Left kidney (tissue), 2 donors: ENCODE results near the gene FAM76B. TPM values are rescaled to one million over a fixed set of nuclear protein-coding genes. Genes with fewer than 3 reads are reported as not detected.

Experiments used
- DNase-seq: peaks from one replicate; pipeline ENCODE4 v3.0.0-alpha.2; 2013
- polyA plus RNA-seq: library from polyadenylated mRNA; unstranded; fragments of 120-200 nt; gene quantifications from one replicate; pipeline ENCODE4 v1.2.1, GENCODE V29; 2013; ENCODE audit not compliant: insufficient read length

The FAM76B gene
- polyA plus RNA-seq, 1 donor, result 72.9 TPM

DNA sequence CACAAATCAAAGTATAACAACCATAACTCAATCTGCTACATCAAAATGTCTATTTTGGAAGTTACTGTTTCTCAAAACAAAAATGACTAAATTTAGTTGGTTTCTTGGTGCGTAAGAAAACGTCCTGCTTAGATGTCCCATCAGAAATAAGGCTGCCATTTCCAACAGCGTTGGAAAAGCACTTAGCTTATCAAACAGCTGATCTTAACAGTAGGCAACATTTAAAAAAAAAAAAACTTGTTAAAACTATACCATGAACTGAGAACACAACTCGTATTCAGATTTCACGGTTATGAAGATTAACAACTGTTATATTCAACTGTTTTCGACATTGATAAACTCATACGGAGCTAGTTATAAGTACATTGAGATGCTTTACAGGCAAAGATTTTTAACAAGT is 3.1 kb upstream of the FAM76B start:
- DNase-seq, result no peak

DNA sequence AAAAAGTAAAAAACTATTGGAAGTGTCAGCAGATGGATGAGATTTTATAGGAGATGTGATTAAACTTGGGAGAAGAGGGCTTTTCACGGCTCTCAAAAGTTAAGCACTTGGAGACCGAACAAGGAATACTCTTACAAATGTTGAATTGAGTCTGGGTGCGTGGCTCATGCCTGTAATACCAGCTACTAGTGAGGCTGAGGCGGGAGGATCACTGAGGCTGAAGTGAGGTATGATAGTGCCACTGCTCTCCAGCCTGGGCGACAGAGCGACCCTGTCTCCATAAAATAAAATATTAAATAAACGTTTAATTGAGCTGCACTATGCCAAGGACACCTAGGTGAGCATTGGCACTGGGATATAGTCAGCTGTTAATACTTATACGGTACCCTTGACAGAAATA is 2.6 kb upstream of the FAM76B start:
- DNase-seq, result no peak

GRCh38 chr11:95791709-95792033 is 2.1 kb upstream of the FAM76B start:
- DNase-seq, result no peak

GRCh38 chr11:95790933-95791708 is 1.5 kb upstream of the FAM76B start:
- peak; percentile 71 for DNase-seq

DNA sequence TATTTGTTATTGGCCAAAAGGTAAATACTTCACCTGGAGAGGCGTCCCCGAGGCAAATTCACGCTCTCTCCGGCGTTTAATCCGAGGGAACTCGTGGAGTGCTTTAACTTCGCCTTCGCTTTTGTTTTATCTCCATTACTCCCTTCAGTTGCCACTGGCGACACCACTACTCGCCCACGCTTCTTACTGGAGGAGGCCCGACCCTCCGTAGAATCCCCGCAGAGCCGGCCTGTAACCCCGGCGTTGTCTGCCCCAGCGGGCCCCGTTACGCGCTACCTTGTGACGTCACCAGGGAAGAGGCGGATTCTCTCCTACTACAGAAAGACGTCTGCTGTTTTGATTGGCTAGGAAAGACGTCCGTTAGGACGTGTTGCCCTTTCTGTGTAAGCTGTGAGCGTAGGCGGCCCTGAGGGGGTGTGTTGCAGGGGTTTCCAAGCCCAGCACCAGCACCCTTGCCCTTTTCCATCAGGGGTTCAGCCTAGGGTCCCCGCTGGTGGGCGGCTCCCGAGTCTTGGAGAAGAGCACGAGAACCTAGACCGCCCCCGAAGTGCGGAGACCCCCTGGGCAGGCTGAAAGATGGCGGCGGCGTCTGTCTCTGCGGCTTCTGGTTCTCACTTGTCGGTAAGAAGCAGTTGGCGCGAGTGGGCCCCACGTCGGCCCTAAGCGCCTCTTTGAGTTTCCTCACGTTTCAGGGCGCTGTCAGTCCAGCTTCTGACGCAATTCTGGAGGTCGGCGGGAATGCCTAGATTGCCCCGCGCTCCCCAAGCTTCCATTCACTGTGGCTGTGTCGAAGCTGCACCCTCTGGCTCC is 746 bp upstream of the FAM76B start, which contains the start of gene CEP57:
Gene CEP57 (plus strand): TSS at position 376 of the 810 bp plus-strand sequence. CDS start 201 bp downstream, at position 577.
- DNase-seq, result peak; percentile 99

GRCh38 chr11:95788921-95789505 is 569 bp downstream of the FAM76B start:
- DNase-seq, result peak; percentile 46

GRCh38 chr11:95780544-95780943 is 9.0 kb downstream of the FAM76B start:
- no peak for DNase-seq

GRCh38 chr11:95778699-95779098 is 10.9 kb downstream of the FAM76B start:
- DNase-seq, result no peak

- no peak for DNase-seq
Measured at GRCh38 chr11:95776859-95777258, 12.7 kb downstream of the FAM76B start.

- no peak for DNase-seq
Measured at GRCh38 chr11:95768521-95768920, 21.1 kb downstream of the FAM76B start.

GRCh38 chr11:95767498-95767897 is 22.1 kb downstream of the FAM76B start:
- no peak for DNase-seq

DNA sequence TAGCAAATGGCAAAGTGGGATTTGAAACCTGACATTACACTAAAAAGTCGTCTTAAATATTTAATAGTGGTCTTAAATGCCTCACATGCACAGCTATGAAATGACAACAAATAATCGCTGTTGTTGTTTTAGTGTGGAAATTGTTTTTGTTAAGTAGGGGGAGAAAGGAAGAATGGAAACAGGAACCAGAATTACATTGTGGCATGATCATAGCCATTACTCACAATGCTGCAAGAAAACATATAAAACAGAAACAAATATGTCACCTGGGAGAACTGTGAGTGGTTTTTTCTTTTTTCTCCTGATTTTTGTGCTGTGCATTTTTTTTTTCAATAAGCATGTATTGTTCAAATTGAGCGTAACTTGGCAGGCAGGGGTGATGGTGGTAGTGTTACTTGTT is 22.9 kb downstream of the FAM76B start:
- DNase-seq, result no peak

DNA sequence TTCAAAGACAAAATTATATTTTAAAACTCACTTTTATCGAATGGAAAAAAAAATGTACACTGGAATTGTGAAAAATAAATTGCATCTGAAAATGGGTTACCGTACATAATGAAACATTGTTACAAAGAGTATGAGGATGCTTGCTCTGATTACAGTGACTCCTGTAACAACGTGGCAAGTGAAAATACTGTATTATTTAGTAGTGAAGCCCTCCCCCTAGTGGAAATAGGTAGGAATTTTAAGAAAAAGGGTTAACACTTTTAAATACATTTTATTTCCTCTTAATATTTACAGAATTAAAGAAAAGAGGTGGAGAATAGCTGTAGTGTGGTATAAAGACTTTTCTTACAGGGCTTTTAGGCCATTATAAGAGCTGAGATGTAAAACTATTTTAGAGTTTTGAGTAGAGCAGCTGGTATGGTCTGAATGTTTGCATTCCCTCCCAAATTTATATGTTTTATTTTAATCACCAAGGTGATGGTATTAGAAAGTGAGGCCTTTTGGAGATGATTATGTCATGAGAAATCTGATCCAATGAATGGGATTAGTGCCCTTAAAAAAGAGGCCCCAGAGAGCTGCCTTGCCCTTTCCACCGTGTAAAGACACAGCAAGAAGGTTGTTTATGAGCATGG is 25.2 kb downstream of the FAM76B start:
- peak; percentile 60 for DNase-seq

- DNase-seq, result no peak
Measured at GRCh38 chr11:95762534-95762933, 27.0 kb downstream of the FAM76B start.

DNA sequence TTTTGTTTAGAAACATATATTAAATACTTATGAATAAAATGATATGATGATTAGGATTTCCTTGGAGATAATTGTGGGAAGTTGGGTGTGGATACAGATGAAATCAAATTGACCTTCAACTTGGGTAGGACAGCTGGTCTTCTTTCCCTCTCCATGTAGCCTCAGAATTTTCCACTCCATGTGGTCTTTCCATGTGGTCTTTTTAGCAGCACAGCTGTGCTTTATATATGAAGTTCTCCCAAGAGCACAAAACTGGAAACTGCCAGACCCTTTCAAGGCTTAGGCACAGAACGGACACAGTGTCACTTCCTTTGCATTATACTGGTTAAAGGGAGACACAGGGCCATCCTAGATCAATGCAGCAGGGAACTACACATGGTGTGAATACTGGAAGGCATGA is 28.6 kb downstream of the FAM76B start:
- DNase-seq, result no peak

- no peak for DNase-seq
Measured at GRCh38 chr11:95751515-95751914, 38.1 kb downstream of the FAM76B start.

DNA sequence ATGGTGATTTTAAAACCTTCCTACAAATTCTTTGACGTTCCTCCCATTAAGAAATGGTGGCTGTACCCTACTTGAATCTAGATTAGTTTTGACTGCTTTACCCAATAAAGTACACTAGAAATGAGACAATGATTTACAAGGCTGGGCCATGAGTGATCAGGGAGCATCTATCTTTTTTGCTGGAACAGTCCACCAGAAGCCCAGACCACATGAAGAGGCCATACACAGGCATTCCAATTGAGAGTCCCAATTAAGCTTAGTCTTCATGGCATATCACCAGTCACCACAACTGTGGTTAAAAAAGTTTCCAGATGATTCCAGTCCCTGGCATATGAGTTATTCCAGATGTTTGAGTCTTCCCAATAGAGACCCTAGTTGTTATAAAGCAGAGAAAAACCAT is 39.5 kb downstream of the FAM76B start:
- DNase-seq, result no peak

GRCh38 chr11:95739108-95739938 is 50.3 kb downstream of the FAM76B start:
- no peak for DNase-seq

DNA sequence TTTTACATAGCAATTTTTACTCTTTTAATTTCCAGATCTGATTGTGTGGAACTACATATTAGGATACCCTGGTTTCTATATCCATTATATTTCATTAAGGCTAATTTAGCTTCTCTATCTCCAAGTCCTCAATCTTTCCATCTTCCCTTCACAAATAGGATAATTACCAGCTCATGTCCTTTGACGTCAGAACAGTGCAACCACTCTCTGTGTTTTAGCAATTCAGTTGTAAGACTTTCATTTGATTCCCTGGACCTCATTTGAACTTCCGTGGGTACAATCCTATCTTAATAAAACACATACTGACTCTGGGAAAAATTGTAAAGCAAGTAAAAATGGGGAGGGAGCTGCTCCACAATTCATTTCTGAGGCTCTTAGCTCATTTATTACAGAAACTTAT is 52.8 kb downstream of the FAM76B start:
- DNase-seq, result no peak

DNA sequence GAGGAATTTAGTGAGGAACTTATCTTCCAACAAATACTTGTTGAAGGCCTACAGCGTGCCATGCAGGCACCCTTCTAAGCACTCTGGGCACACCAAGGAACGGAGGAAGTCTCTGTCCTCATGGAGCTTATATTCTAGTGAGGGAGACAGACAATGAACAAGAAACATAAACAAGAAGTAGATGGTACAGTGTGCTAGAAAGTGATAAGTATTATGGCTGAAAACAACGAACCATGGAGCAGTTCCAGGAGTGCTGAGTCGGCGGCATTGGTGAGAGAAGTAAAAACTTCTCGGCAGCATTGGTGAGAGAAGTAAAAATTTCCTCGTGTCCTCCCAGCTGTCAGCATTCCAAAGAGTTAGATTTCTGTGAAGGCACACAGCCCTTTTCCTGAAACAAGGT is 53.2 kb downstream of the FAM76B start:
- DNase-seq, result no peak

GRCh38 chr11:95734009-95734572 is 55.5 kb downstream of the FAM76B start:
- no peak for DNase-seq
